Measurements from ENCODE around the gene IRAK4.
"Not testable (repeated sequence)": the region's sequence is repeated elsewhere in the genome, so short reads cannot be mapped to it uniquely, and the experiment has no call there.

Gene IRAK4

DNA sequence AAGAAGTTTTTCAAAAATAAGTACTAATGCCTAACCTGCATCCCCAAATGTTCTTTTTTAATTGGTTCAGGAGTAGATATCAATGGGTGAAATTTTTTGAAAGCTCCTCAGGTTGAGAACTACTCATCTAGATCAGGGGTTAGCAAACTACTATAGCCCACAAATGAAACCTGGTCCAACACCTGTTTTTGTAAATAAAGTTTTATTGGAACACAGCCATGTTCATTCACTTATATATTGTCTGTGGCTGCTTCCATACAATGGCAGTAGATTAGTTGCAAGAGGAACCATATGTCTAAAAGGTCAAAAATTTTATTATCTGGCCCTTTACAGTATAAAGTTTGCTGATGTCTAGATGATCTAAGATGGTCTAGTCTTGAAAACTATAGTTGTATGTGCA, 13.9 kb upstream of the IRAK4 start:
- no peak overlapping the region for H3K27ac ChIP-seq (ENCODE audit: low read depth, low read length)
- H3K27me3 ChIP-seq (ENCODE audit: control insufficient read depth, insufficient read depth, low read length) = no peaks in the 10 kb centered on the region
- H3K4me1 ChIP-seq (ENCODE audit: control insufficient read depth, insufficient read depth, low read length) = no peaks in the 10 kb centered on the region
- peaks cover 4% of the 10 kb centered on the region for H3K36me3 ChIP-seq (ENCODE audit: control insufficient read depth, insufficient read depth, low read length)
- H3K9ac ChIP-seq (ENCODE audit: low read length) = no peak overlapping the region
- no peak overlapping the region for H3K4me3 ChIP-seq (ENCODE audit: low read length)

DNA sequence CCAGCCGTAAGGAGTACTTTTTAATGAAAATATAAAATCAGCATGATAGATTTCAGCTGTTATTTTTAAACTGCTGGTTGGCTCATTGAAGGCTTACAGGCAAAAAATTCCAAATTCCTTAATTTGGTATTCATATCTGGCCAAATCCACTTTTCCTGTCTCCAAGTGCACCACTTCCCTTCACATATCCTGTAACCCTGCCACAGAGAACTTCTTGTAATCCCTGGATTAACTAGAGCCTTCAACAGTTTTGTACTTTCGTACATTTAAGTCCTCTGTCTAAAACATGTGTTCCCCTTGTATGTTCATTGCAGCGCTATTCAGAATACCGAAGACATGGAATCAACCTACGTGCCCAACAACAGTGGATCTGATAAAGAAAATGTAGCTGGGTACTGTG, 9.7 kb upstream of the IRAK4 start:
- no peak overlapping the region for H3K27ac ChIP-seq (ENCODE audit: low read depth, low read length)
- no peaks in the 10 kb centered on the region for H3K27me3 ChIP-seq (ENCODE audit: control insufficient read depth, insufficient read depth, low read length)
- H3K36me3 ChIP-seq (ENCODE audit: control insufficient read depth, insufficient read depth, low read length) = no peaks in the 10 kb centered on the region
- no peak overlapping the region for H3K9ac ChIP-seq (ENCODE audit: low read length)
- no peaks in the 10 kb centered on the region for H3K4me1 ChIP-seq (ENCODE audit: control insufficient read depth, insufficient read depth, low read length)
- H3K4me3 ChIP-seq (ENCODE audit: low read length) = no peak overlapping the region

DNA sequence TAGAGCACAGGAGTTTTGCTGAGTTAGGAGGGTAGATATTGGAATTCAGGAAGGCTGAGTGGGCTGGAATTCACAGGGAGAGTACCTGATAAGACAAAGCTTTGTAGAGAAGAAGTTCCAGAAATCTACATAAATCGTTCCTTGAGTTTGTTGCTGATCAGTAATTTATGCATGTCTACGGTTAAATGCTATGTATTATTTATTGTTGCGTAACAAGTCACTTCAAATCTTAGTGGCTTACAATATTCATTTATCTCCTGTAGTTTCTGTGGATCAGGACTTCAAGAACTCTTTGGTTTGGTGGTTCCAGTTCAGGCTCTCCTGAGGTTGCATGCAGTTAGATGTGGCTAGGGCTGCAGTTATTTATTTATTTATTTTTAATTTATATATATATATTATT, 7.9 kb upstream of the IRAK4 start:
- H3K36me3 ChIP-seq (ENCODE audit: control insufficient read depth, insufficient read depth, low read length) = no peaks in the 10 kb centered on the region
- H3K4me1 ChIP-seq (ENCODE audit: control insufficient read depth, insufficient read depth, low read length) = no peaks in the 10 kb centered on the region
- H3K27me3 ChIP-seq (ENCODE audit: control insufficient read depth, insufficient read depth, low read length) = no peaks in the 10 kb centered on the region
- no peak overlapping the region for H3K9ac ChIP-seq (ENCODE audit: low read length)
- H3K4me3 ChIP-seq (ENCODE audit: low read length) = no peak overlapping the region
- no peak overlapping the region for H3K27ac ChIP-seq (ENCODE audit: low read depth, low read length)

DNA sequence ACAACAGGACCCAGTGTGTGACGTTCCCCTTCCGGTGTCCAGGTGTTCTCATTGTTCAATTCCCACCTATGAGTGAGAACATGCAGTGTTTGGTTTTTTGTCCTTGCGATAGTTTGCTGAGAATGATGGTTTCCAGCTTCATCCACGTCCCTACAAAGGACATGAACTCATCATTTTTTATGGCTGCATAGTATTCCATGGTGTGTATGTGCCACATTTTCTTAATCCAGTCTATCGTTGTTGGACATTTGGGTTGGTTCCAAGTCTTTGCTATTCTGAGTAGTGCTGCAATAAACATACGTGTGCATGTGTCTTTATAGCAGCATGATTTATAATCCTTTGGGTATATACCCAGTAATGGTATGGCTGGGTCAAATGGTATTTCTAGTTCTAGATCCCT, 7.4 kb upstream of the IRAK4 start:
- not testable (repeated sequence) for H3K27ac ChIP-seq (ENCODE audit: low read depth, low read length); H3K4me3 ChIP-seq (ENCODE audit: low read length); H3K9ac ChIP-seq (ENCODE audit: low read length); H3K27me3 ChIP-seq (ENCODE audit: control insufficient read depth, insufficient read depth, low read length); H3K36me3 ChIP-seq (ENCODE audit: control insufficient read depth, insufficient read depth, low read length); H3K4me1 ChIP-seq (ENCODE audit: control insufficient read depth, insufficient read depth, low read length)

DNA sequence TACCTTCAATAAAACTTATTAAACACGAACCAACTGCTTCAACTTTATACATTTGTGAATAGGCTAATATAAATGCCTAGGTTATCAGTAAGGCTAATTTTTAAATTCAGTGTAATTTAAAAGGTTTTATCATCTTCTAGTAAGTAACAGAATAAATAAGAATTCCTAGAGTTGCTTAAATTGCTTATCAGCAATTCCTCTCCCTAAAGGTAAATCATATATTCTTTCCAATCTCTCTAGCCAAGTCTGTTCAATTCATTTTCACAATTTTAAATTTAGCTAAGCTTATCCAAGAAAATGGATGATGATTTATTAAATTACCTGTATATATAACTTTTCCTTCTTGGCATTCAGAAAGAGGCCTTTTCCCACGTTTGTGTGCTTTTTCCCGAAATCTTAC, 4.7 kb upstream of the IRAK4 start:
- Histone ChIP-seq H3K9ac (ENCODE audit: low read length) (no peak overlapping the region), H3K27ac (ENCODE audit: low read depth, low read length) (no peak overlapping the region), H3K4me1 (ENCODE audit: control insufficient read depth, insufficient read depth, low read length) (peaks cover 8% of the 10 kb centered on the region), H3K27me3 (ENCODE audit: control insufficient read depth, insufficient read depth, low read length) (no peaks in the 10 kb centered on the region), H3K36me3 (ENCODE audit: control insufficient read depth, insufficient read depth, low read length) (no peaks in the 10 kb centered on the region), H3K4me3 (ENCODE audit: low read length) (no peak overlapping the region)

DNA sequence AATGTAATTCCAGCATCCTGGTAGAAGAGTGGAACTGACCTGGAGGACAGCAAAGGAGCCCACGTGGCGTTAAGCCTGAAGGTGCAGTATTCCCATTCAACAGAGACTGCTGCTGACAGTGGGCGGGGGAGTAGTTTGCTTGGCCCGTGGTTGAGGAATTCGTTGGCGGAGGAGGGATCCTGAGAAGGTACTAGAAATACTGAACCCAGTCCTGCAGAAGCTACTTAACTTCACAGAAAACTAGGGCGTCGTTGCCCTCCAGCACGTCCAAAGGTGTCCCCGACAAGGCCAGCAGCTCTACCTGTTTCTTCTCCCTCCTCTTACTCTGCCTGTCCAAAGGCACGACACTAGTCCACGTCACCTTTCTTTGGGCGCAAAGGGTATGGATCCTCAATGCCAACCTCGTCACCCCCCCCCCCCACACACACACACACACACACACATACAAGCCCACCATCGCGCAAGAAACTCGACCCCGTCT, 464 bp upstream of the IRAK4 start:
- Histone ChIP-seq H3K4me3 (ENCODE audit: low read length) (peak overlapping the region; percentile 93), H3K27ac (ENCODE audit: low read depth, low read length) (peak overlapping the region; percentile 71), H3K36me3 (ENCODE audit: control insufficient read depth, insufficient read depth, low read length) (no peaks in the 10 kb centered on the region), H3K9ac (ENCODE audit: low read length) (peak overlapping the region; percentile 73), H3K27me3 (ENCODE audit: control insufficient read depth, insufficient read depth, low read length) (no peaks in the 10 kb centered on the region), H3K4me1 (ENCODE audit: control insufficient read depth, insufficient read depth, low read length) (peaks cover 13% of the 10 kb centered on the region)

DNA sequence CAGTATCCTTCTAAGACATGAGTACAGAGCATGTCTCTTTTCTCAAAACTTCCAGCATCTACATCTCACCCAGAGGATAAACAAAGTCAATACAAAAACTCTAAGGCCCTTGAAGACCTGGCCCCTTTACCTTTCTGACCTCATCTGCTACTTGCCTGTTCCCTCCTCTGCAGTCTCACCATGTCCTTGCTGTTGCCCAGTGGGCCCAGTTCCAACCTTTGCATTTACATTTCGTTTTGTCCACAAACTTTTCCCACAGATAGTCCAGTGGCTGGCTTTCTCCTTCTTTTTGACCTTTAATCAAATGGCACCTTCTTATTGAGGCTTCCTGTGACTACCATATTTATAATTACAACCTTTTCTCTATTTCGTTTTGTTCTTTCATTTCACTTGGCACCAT, 1.6 kb downstream of the IRAK4 start:
- H3K27ac ChIP-seq (ENCODE audit: low read depth, low read length) = no peak overlapping the region
- no peaks in the 10 kb centered on the region for H3K27me3 ChIP-seq (ENCODE audit: control insufficient read depth, insufficient read depth, low read length)
- no peak overlapping the region for H3K9ac ChIP-seq (ENCODE audit: low read length)
- peaks cover 13% of the 10 kb centered on the region for H3K4me1 ChIP-seq (ENCODE audit: control insufficient read depth, insufficient read depth, low read length)
- no peaks in the 10 kb centered on the region for H3K36me3 ChIP-seq (ENCODE audit: control insufficient read depth, insufficient read depth, low read length)
- H3K4me3 ChIP-seq (ENCODE audit: low read length) = peak overlapping the region; percentile 93

DNA sequence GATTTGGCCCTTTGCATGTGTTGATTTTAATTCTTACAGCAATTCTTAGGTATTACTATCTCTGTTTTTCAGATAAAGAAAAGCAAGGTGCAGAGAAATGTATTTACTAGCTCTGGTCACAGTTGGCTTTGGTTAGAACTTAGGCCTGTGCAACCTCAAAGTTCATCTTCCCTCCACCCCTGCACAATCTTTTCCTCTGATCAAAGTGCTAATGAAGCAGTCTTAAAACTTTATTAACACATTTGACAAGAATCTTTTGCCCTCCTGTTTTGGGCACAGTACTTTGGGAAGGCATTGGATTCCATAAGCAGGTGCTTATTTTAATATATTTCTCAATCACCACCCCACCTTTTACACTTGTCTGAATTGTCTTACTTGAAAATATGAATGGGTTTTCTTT, 2.7 kb downstream of the IRAK4 start:
- H3K4me3 ChIP-seq (ENCODE audit: low read length) = no peak overlapping the region
- H3K36me3 ChIP-seq (ENCODE audit: control insufficient read depth, insufficient read depth, low read length) = no peaks in the 10 kb centered on the region
- no peaks in the 10 kb centered on the region for H3K27me3 ChIP-seq (ENCODE audit: control insufficient read depth, insufficient read depth, low read length)
- H3K4me1 ChIP-seq (ENCODE audit: control insufficient read depth, insufficient read depth, low read length) = peaks cover 13% of the 10 kb centered on the region
- H3K9ac ChIP-seq (ENCODE audit: low read length) = no peak overlapping the region
- no peak overlapping the region for H3K27ac ChIP-seq (ENCODE audit: low read depth, low read length)

DNA sequence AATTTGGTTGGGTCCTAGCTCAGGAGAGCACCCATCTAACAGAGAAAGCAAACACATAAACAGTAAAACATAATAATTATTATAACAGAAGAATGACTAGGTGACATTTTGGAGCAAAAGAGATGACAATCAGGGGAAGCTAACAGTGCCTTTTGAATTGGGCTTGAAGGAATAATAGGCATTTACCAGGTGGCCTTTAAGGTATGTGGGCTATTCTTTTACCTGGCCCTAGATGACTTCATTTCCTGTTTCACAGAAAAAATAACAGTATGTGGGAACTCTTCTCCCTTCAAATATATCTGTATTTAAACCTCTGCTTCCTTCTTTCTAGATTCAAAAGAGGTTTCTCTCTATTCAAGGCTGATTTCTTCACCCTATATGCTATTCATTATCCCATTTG, 3.8 kb downstream of the IRAK4 start:
- H3K27me3 ChIP-seq (ENCODE audit: control insufficient read depth, insufficient read depth, low read length) = no peaks in the 10 kb centered on the region
- no peaks in the 10 kb centered on the region for H3K36me3 ChIP-seq (ENCODE audit: control insufficient read depth, insufficient read depth, low read length)
- no peak overlapping the region for H3K4me3 ChIP-seq (ENCODE audit: low read length)
- no peak overlapping the region for H3K27ac ChIP-seq (ENCODE audit: low read depth, low read length)
- peaks cover 11% of the 10 kb centered on the region for H3K4me1 ChIP-seq (ENCODE audit: control insufficient read depth, insufficient read depth, low read length)
- H3K9ac ChIP-seq (ENCODE audit: low read length) = no peak overlapping the region

DNA sequence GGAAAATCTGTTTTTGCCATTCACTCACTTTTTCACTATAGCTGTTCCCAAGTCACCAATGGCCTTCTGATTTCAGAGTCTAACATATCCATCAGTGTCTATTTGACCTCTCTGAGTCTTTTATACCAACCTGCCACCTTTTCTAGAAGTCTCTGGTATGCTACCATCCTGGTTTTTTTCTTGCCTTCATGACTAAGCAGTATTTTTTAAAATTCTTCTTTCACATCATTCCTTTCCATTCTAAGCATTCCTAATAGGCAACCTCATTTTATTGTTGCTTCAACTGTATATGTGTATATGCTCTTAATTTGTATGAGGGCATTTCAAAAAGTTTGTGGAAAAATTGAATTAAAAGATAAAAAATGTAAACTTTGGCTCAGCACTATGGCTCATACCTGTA, 5.0 kb downstream of the IRAK4 start:
- Histone ChIP-seq H3K4me1 (ENCODE audit: control insufficient read depth, insufficient read depth, low read length) (peaks cover 5% of the 10 kb centered on the region), H3K27me3 (ENCODE audit: control insufficient read depth, insufficient read depth, low read length) (no peaks in the 10 kb centered on the region), H3K27ac (ENCODE audit: low read depth, low read length) (no peak overlapping the region), H3K4me3 (ENCODE audit: low read length) (no peak overlapping the region), H3K36me3 (ENCODE audit: control insufficient read depth, insufficient read depth, low read length) (no peaks in the 10 kb centered on the region), H3K9ac (ENCODE audit: low read length) (no peak overlapping the region)

DNA sequence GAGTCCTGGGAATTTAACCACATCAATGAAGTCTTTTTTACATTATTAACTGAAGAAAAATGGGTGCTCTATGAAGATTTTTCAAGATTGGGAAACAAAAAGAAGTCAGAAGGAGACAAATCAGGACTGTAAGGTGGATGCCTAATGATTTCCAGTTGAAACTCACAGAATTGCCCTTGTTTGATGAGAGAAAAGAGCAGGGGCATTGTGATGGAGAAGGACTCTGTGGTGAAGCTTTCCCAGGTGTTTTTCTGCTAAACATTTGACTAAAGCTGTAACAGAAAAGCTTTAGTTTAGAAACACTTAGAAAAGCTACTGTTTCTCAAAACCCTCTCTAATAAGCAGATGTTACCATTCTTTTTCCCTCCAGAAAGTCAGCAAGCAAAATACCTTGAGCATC, 5.8 kb downstream of the IRAK4 start:
- no peaks in the 10 kb centered on the region for H3K36me3 ChIP-seq (ENCODE audit: control insufficient read depth, insufficient read depth, low read length)
- H3K4me1 ChIP-seq (ENCODE audit: control insufficient read depth, insufficient read depth, low read length) = peaks cover 5% of the 10 kb centered on the region
- H3K9ac ChIP-seq (ENCODE audit: low read length) = no peak overlapping the region
- H3K27ac ChIP-seq (ENCODE audit: low read depth, low read length) = no peak overlapping the region
- no peak overlapping the region for H3K4me3 ChIP-seq (ENCODE audit: low read length)
- H3K27me3 ChIP-seq (ENCODE audit: control insufficient read depth, insufficient read depth, low read length) = no peaks in the 10 kb centered on the region

DNA sequence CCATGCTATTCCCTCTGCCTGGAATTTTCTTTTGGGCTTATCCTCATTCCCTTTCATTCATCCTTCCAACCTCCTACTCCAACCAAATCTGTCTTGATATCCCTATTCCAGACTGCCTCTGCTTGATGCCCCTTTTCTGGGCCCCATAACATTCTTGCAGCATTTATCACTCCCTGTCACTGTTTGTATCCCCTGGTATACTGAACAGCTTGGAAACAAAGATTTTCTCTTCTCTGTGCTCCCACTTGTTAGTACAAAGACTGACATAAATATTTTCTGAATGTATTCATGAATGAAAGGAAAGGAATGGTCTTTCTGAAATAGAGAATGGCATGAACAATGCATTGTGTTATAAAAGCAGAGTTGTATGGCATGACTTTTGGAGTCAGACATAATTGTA, 7.5 kb downstream of the IRAK4 start:
- H3K4me3 ChIP-seq (ENCODE audit: low read length) = no peak overlapping the region
- H3K4me1 ChIP-seq (ENCODE audit: control insufficient read depth, insufficient read depth, low read length) = no peaks in the 10 kb centered on the region
- H3K27ac ChIP-seq (ENCODE audit: low read depth, low read length) = no peak overlapping the region
- H3K27me3 ChIP-seq (ENCODE audit: control insufficient read depth, insufficient read depth, low read length) = no peaks in the 10 kb centered on the region
- H3K9ac ChIP-seq (ENCODE audit: low read length) = no peak overlapping the region
- H3K36me3 ChIP-seq (ENCODE audit: control insufficient read depth, insufficient read depth, low read length) = no peaks in the 10 kb centered on the region

DNA sequence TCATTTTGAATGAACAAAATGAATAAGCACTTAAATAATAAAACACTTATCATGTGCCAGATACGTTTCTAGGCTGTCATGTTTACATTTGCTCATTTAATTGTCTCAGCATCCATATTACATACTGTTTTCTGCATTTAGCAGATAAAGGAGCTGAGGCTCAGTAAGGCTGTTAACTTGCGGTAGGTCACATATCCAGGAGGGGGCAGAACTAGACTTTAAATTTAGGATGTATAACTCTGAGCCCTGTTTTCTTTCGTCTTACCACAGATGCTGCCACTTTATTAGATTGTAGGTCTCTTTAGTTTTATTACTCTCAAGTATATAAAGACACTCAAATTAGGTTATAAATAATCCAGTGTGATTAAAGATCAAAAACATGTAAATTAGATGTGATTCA, 17.7 kb downstream of the IRAK4 start:
- H3K9ac ChIP-seq (ENCODE audit: low read length) = no peak overlapping the region
- peaks cover 11% of the 10 kb centered on the region for H3K36me3 ChIP-seq (ENCODE audit: control insufficient read depth, insufficient read depth, low read length)
- no peak overlapping the region for H3K27ac ChIP-seq (ENCODE audit: low read depth, low read length)
- no peak overlapping the region for H3K4me3 ChIP-seq (ENCODE audit: low read length)
- no peaks in the 10 kb centered on the region for H3K27me3 ChIP-seq (ENCODE audit: control insufficient read depth, insufficient read depth, low read length)
- H3K4me1 ChIP-seq (ENCODE audit: control insufficient read depth, insufficient read depth, low read length) = no peaks in the 10 kb centered on the region
